ENCODE measurements around the gene EXOC3L4.

EXOC3L4 gene

GRCh38 chr14:103156651-103157378, 62.3 kb downstream of the EXOC3L4 start:
- DNase-seq = no peak

DNA sequence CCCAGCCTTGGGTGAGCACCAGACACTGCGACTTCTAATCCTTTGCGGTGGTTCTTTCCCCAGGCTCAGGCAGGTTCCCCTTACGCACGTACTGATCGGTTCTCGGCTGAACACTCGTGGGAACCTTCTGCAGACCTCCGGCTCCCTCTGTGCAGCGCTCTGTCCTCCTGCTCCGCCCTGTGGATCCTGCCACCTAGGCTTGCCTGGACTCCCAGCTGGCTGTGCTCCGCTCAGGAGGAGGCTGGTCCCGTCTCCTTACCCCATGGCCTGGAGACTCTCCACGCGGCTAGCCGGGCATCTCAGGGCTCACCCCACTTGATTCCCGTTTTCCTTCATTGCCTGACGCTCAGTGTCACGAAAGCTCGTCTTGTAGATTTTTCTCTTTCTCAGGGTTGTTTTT, 63.4 kb downstream of the EXOC3L4 start:
- DNase-seq = no peak

DNA sequence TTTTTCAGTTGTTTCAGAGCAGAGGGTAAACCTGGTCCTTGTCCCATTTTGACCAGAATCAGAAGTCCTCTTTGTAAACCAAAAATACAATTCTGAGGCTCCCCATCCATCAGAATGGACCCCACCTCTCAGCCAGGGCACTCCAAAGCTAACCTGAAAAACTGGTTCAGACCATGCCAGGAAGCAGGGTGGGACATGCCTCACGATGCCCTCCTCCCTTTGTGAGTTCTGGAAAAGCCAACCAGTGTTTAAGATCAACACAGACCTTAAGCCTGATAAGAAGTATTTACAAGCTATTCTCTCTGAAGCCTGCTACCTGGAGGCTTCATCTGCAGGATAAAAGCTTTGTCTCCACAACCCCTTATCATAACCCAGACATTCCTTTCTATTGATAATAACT, 64.2 kb downstream of the EXOC3L4 start:
- no peak for DNase-seq

Measured in 8988T (cell line).